ENCODE data around the gene SUMO2. TPM values are rescaled to one million over a fixed set of nuclear protein-coding genes. Genes with fewer than 3 reads are reported as not detected.
"Not testable (repeated sequence)": the region's sequence is repeated elsewhere in the genome, so short reads cannot be mapped to it uniquely, and the experiment has no call there.

Gene SUMO2
- total RNA-seq, 2 donors from 2014 or later: 586 to 714 TPM

- H3K4me3 ChIP-seq (ENCODE audit: low read length): no peak overlapping the region
- H3K9ac ChIP-seq (ENCODE audit: extremely low read depth, low read length, poor library complexity, severe bottlenecking): no peak overlapping the region
- Mint-ChIP-seq H3K27ac (no peak overlapping the region), H3K4me1 (peaks cover 2% of the 10 kb centered on the region), H3K36me3 (ENCODE audit: low read depth) (peaks cover 20% of the 10 kb centered on the region), H3K4me3 (no peak overlapping the region), H3K9me3 (no peaks in the 10 kb centered on the region), H3K27me3 (ENCODE audit: insufficient read depth) (no peaks in the 10 kb centered on the region)
- peaks cover 25% of the 10 kb centered on the region for H3K36me3 ChIP-seq (ENCODE audit: control insufficient read depth, insufficient read depth, low read length)
- H3K4me1 ChIP-seq (ENCODE audit: control insufficient read depth, insufficient read depth, low read length): peaks cover under 1% of the 10 kb centered on the region
- H3K27me3 ChIP-seq (ENCODE audit: control insufficient read depth, insufficient read depth, low read length, poor library complexity, severe bottlenecking): no peaks in the 10 kb centered on the region
- WGBS, 2 experiments (ENCODE audit: insufficient coverage in 1 of 2, insufficient read length in 1 of 2): 92 to 93% methylated on average over 5 of the region's 5 CpGs
- no peak overlapping the region for H3K27ac ChIP-seq (ENCODE audit: low read depth, low read length)
- H3K9me3 ChIP-seq (ENCODE audit: control insufficient read depth, low read length): no peaks in the 10 kb centered on the region
- DNase-seq: no peak
- TF ChIP-seq CTCF (conservative IDR thresholded peaks at IDR 0.05): no peak
Measured at GRCh38 chr17:75160211-75160610, 22.5 kb downstream of the SUMO2 start.

- Histone ChIP-seq H3K9me3 (ENCODE audit: control insufficient read depth, low read length) (no peaks in the 10 kb centered on the region), H3K9ac (ENCODE audit: extremely low read depth, low read length, poor library complexity, severe bottlenecking) (no peak overlapping the region), H3K4me3 (ENCODE audit: low read length) (no peak overlapping the region), H3K27ac (ENCODE audit: low read depth, low read length) (no peak overlapping the region), H3K27me3 (ENCODE audit: control insufficient read depth, insufficient read depth, low read length, poor library complexity, severe bottlenecking) (no peaks in the 10 kb centered on the region), H3K36me3 (ENCODE audit: control insufficient read depth, insufficient read depth, low read length) (peaks cover 25% of the 10 kb centered on the region), H3K4me1 (ENCODE audit: control insufficient read depth, insufficient read depth, low read length) (peaks cover 3% of the 10 kb centered on the region)
- Mint-ChIP-seq H3K27me3 (ENCODE audit: insufficient read depth) (no peaks in the 10 kb centered on the region), H3K9me3 (no peaks in the 10 kb centered on the region), H3K27ac (no peak overlapping the region), H3K36me3 (ENCODE audit: low read depth) (peaks cover 17% of the 10 kb centered on the region), H3K4me1 (peaks cover 8% of the 10 kb centered on the region), H3K4me3 (no peak overlapping the region)
- DNase-seq: no peak
- TF ChIP-seq CTCF (conservative IDR thresholded peaks at IDR 0.05): no peak
- WGBS, 2 experiments (ENCODE audit: insufficient coverage in 1 of 2, insufficient read length in 1 of 2): 95 to 98% methylated on average over 4 of the region's 4 CpGs
Measured at GRCh38 chr17:75159196-75160031, 23.3 kb downstream of the SUMO2 start.

GRCh38 chr17:75158480-75158879 is 24.3 kb downstream of the SUMO2 start:
- DNase-seq; H3K9me3 ChIP-seq (ENCODE audit: control insufficient read depth, low read length); H3K27ac Mint-ChIP-seq; H3K4me3 ChIP-seq (ENCODE audit: low read length); H3K27me3 ChIP-seq (ENCODE audit: control insufficient read depth, insufficient read depth, low read length, poor library complexity, severe bottlenecking); H3K9ac ChIP-seq (ENCODE audit: extremely low read depth, low read length, poor library complexity, severe bottlenecking); H3K4me1 ChIP-seq (ENCODE audit: control insufficient read depth, insufficient read depth, low read length); H3K4me3 Mint-ChIP-seq; H3K4me1 Mint-ChIP-seq; H3K9me3 Mint-ChIP-seq; H3K27me3 Mint-ChIP-seq (ENCODE audit: insufficient read depth); H3K27ac ChIP-seq (ENCODE audit: low read depth, low read length): not testable (repeated sequence)
- 93 to 100% methylated on average over 4 to 8 of the region's 8 CpGs for WGBS, 2 experiments (ENCODE audit: insufficient coverage in 1 of 2, insufficient read length in 1 of 2)
- H3K36me3 ChIP-seq (ENCODE audit: control insufficient read depth, insufficient read depth, low read length): peaks cover 18% of the 10 kb centered on the region
- peaks cover 11% of the 10 kb centered on the region for H3K36me3 Mint-ChIP-seq (ENCODE audit: low read depth)

Data from endodermal cell (in vitro differentiated cells).